ENCODE results near the gene THOC6.
"Not testable (repeated sequence)": the region's sequence is repeated elsewhere in the genome, so short reads cannot be mapped to it uniquely, and the experiment has no call there.

Gene THOC6

GRCh38 chr16:3072148-3072547, 48.3 kb downstream of the THOC6 start:
- not testable (repeated sequence) for DNase-seq (ENCODE audit: low read depth)

- not testable (repeated sequence) for DNase-seq (ENCODE audit: low read depth)
Measured at GRCh38 chr16:3072576-3073263, 48.9 kb downstream of the THOC6 start.

GRCh38 chr16:3073448-3073847, 49.6 kb downstream of the THOC6 start:
- DNase-seq (ENCODE audit: low read depth): no peak

GRCh38 chr16:3074860-3075522, 51.2 kb downstream of the THOC6 start:
- DNase-seq (ENCODE audit: low read depth): no peak

GRCh38 chr16:3075523-3075915, 51.7 kb downstream of the THOC6 start:
- DNase-seq (ENCODE audit: low read depth): no peak

- DNase-seq (ENCODE audit: low read depth): not testable (repeated sequence)
Measured at GRCh38 chr16:3075946-3076345, 52.1 kb downstream of the THOC6 start.

- DNase-seq (ENCODE audit: low read depth): no peak
Measured at GRCh38 chr16:3076577-3076976, 52.7 kb downstream of the THOC6 start.
